NB4 (cell line): ENCODE results near the gene RDH5.

ENCODE experiments used
- CTCF ChIP-seq: IDR thresholded peaks from one replicate; pipeline ENCODE4 v1.5.1; 2012; ENCODE audit warnings: low read depth, low read length
- MAX ChIP-seq: IDR thresholded peaks from 2 replicates; pipeline ENCODE4 v1.6.1; 2011; ENCODE audit warnings: low read depth, low read length
- MYC ChIP-seq: IDR thresholded peaks from 2 replicates; pipeline ENCODE4 v1.6.1; 2011; ENCODE audit warnings: low read depth, low read length
- POLR2A ChIP-seq: IDR thresholded peaks from 2 replicates; pipeline ENCODE4 v1.6.1; 2011; ENCODE audit warnings: mild to moderate bottlenecking; ENCODE audit not compliant: insufficient read length; ENCODE audit errors: extremely low read depth

DNA sequence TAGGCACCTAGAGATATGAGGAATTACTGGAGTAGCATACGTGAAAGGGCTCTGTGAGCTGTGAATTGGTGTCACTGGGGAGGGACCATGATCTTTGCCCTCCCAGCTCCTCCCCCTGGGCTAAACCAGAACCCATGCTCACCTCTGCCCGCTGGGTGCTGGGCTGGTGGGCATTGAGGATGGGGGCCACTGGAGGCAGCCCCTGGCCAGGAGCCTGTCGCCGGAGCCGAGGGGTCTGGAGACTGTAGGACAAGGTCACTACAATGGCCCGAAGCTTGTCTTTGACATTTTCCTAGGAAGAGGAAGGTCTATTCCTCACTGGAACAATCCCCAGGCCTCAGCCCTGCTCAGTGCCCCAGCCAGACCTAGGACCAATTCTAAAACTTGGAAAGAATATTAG is 24.1 kb upstream of the RDH5 start:
- TF ChIP-seq CTCF (no peak), POLR2A (no peak), MYC (no peak), MAX (no peak)
